Measurements from ENCODE around the gene B4GALT3.

The B4GALT3 gene

DNA sequence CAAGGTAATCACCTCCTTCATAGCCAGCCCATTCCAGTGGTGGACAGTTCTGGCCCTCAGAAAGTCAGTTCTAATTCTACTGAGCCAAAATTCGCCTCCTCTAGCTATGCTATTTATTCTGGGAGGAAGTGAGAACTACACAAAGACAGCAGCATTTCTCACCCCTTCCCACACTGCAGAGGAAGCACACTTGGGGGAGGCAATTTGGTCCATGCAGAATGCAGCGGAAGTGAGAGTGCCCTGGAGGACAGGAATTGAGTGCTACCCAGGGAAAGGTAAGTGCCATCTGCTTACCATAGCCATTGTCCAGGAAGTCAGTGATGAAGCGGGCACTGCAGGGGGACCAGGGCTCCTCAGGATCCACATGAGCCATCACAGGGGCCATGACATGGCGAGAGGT is 17.9 kb upstream of the B4GALT3 start:
- TF ChIP-seq CTCF (IDR thresholded peaks at IDR 0.05; ENCODE audit: control extremely low read depth, extremely low read depth, low read depth, missing control alignments): no peak
- ChIA-PET POLR2A (no interaction called here), CTCF (interaction anchor here (1.2 to 6.2 kb wide), 7 partner anchors 9 to 186 kb away, joined by 3 to 65 read pairs (median 8); partner anchors contain the start of genes PPOX and TOMM40L)
- DNase-seq (ENCODE audit: extremely low spot score): no peak

DNA sequence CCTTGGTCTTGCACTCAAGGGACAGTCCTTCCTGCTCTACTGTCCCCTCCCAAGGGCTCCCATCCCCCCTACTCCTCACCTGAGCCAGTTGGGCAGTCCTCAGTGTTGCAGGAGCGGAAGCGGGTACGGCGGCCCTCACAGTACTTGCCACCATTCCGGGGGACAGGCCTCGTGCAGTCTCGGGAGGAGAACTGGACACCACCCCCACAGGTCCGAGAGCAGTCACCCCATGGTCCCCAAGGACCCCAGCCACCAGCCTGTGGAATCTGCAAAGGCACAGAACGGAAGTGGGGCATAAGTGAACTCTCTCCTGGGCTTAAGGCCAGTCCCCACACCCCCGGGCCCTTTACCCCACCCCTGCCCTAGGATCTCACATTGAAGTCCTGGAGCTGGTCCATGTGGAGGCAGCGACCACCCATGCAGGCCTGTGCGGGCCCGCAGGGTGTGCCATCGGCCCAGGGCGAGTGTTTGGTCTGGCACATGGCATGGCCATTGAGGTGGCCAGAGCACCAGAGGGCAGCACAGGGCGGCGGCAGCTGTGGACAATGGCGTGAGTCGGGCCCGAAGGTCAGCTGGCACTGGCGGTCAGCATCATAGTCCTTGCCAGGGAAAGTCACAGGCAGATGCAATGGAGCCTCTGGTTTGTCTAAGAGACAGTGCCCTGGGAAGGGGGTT is 16.4 kb upstream of the B4GALT3 start:
- POLR2A ChIA-PET: no interaction called here
- no peak for TF ChIP-seq CTCF (IDR thresholded peaks at IDR 0.05; ENCODE audit: control extremely low read depth, extremely low read depth, low read depth, missing control alignments)
- CTCF ChIA-PET: interaction anchor here (0.7 to 6.2 kb wide), 15 partner anchors 8 to 195 kb away, joined by 3 to 65 read pairs (median 8); partner anchors contain the start of genes CFAP126, FCER1G, NDUFS2 and PPOX
- no peak for DNase-seq (ENCODE audit: extremely low spot score)

DNA sequence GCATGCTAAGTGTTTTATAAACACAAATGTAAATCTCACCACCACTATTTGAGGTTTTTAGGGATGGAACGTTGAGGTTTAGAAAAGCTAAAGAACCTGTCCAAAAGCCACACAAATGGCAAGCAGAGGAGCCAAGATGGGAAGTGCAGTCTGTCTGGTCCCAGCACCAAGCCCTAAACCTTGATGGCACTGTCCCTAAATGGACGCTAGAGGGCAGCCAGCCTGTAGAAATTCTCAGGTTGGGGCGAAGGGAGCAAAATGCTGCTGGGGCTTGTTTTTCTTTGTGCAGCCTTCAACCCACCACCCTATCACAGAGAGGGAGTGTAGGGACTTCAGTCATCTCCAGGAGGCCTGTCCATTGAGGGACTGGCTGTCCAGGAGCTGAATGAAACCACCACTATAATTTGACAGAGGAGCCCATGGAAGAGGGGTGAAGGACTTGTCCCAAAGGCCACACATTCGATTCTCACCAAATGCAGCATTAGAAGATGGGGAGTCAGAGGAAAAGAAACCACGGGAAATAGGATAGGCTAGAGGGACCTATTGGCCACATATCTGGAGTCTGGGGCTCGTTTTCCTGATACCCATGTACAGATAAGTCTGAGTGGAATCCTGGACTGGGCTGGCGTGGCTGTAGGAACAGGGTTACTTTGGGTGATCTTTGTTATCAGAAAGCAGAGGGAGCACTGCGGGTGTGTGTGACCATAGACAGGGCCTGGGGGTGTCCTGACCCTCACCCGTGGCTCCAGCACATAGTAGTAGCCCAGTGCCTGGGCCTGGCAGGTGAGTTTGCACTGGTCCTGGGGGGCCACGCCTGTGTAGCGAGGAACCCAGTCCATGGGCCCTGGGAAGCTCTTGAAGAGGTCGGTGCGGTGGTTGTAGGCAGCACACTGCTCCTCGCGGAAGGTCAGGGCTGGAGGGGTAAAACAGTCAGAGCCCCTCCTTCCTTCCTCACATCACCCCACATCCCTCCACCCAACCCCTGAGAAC is 15.5 kb upstream of the B4GALT3 start:
- ChIA-PET POLR2A (no interaction called here), CTCF (interaction anchor here (0.7 to 6.2 kb wide), 31 partner anchors 9 to 410 kb away, joined by 3 to 65 read pairs (median 6); partner anchors contain the start of genes APOA2, FCER1G, NDUFS2 and PPOX)
- TF ChIP-seq CTCF (IDR thresholded peaks at IDR 0.05; ENCODE audit: control extremely low read depth, extremely low read depth, low read depth, missing control alignments): peak; percentile 94
- peak; percentile 83 for DNase-seq (ENCODE audit: extremely low spot score)

DNA sequence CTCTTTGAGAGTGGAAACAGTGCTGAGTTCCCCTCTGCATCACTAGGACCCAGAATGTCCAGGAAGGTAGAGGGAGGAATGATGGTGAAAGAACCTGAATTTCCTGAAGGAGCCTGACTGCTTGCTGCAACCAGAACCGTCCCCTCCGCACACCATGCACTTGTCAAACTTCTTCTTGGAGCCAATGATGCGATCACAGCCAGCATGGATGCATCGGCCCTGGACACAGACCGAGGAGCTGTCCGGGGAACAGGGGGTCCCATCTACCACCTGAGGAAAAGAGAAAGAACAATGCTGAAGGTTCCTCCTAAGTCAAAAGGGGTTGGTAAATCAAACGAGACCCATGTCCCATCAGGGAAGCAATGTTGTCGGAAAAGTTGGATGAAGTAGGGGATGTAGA is 14.7 kb upstream of the B4GALT3 start:
- TF ChIP-seq CTCF (IDR thresholded peaks at IDR 0.05; ENCODE audit: control extremely low read depth, extremely low read depth, low read depth, missing control alignments): no peak
- ChIA-PET POLR2A (no interaction called here), CTCF (interaction anchor here (0.7 to 6.2 kb wide), 35 partner anchors 7 to 409 kb away, joined by 3 to 65 read pairs (median 5); partner anchors contain the start of genes APOA2, ARHGAP30, FCER1G and NDUFS2)
- no peak for DNase-seq (ENCODE audit: extremely low spot score)

DNA sequence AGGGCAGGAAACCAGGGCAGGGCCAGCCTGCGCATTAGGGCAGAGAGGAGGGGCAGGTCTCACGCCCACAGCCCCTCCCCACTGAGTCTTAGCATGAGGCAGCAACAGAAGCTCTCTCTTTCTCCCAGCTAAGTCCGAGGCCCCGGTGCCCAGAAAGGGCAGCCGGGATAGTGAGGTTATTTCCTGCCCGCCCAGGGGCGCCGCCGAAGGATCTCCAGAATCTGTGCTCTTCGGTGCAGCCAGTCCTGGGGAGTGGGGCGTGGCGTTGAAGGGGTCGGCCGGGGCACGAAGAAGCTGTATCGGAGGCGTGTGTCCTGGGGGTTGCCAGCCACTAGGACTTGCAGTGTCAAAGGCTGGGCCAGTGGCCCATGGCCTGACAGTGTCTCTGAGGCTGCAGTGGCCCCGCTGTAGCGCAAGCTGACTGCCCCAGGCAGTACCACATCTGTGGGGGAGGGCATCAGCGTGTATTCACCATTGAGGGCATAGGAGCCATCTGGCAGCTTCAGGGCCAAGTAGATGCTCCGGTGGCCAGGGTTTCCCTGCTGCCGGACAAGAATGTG is 13.7 kb upstream of the B4GALT3 start:
- DNase-seq (ENCODE audit: extremely low spot score): no peak
- CTCF ChIA-PET: interaction anchor here (0.7 to 6.2 kb wide), 29 partner anchors 8 to 408 kb away, joined by 3 to 65 read pairs (median 6); partner anchors contain the start of genes APOA2, ARHGAP30, FCER1G and NDUFS2
- POLR2A ChIA-PET: interaction anchor here (0.6 kb wide), 1 partner anchor 35 kb away, joined by 3 read pairs; the partner anchor contains the start of gene TOMM40L
- no peak for TF ChIP-seq CTCF (IDR thresholded peaks at IDR 0.05; ENCODE audit: control extremely low read depth, extremely low read depth, low read depth, missing control alignments)

DNA sequence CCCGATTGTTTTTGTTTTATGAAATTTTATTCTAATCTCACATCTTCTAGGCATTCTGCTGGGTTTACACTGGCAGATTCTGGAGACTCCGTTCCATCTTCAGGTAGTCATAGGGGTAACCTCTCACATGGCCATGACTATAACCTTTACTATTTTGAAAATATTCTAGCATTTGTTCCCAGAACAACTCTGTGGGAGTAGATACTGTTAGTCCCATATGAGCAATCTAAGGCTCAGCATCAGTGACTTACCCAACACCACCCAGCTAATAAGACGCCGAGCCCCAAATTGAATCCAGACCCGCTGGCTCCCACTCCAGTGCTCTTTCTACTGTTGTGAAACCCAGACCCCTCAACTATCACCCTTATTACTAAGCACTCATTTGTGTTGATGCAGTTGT is 11.7 kb upstream of the B4GALT3 start:
- DNase-seq (ENCODE audit: extremely low spot score): no peak
- no peak for TF ChIP-seq CTCF (IDR thresholded peaks at IDR 0.05; ENCODE audit: control extremely low read depth, extremely low read depth, low read depth, missing control alignments)
- ChIA-PET POLR2A (no interaction called here), CTCF (interaction anchor here (1.2 kb wide), 1 partner anchor 56 kb away, joined by 3 read pairs; no protein-coding TSS in a partner anchor)

Data from GM10248 (cell line).